ENCODE data around the gene ZMIZ1.
"Not testable (repeated sequence)": the region's sequence is repeated elsewhere in the genome, so short reads cannot be mapped to it uniquely, and the experiment has no call there.

The ZMIZ1 gene

DNA sequence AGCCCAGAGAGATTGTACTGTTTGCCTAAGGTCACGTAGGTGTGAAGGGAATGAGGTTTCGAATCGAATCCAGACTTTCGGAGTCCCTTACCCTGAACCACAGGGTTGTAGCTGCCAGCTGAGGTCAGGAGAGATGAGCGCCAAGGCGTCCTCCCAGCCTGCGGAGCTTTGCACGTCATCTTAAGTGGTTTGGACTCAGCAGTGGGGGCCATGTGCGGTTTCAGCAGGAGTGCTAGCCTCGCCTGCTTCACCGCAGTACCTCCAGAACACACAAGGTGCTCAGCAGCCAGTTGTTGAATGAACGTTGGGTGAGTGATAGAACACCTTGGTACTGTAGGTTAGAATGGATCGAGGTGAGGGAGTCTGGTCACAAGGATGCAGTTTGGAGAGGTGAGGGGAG is 203.6 kb downstream of the ZMIZ1 start:
- Histone ChIP-seq H3K36me3 (ENCODE audit: insufficient read depth, low read length) (peaks cover 1% of the 10 kb centered on the region), H3K9me3 (ENCODE audit: control insufficient read depth, insufficient read depth, low read length) (no peaks in the 10 kb centered on the region), H3K9ac (ENCODE audit: low read depth, low read length) (no peak overlapping the region), H3K4me1 (ENCODE audit: insufficient read depth, low read length) (0 out of 2 replicates have a peak, but pooled peaks cover 2% of the 10 kb centered on the region)

- Histone ChIP-seq H3K36me3 (ENCODE audit: insufficient read depth, low read length) (peaks cover 4% of the 10 kb centered on the region; the same call in 1 of the 2 replicates), H3K9ac (ENCODE audit: low read depth, low read length) (no peak overlapping the region), H3K4me1 (ENCODE audit: insufficient read depth, low read length) (0 out of 2 replicates have a peak, but pooled peaks cover 2% of the 10 kb centered on the region), H3K9me3 (ENCODE audit: control insufficient read depth, insufficient read depth, low read length) (no peaks in the 10 kb centered on the region)
Measured at GRCh38 chr10:79273604-79274003, 204.8 kb downstream of the ZMIZ1 start.

DNA sequence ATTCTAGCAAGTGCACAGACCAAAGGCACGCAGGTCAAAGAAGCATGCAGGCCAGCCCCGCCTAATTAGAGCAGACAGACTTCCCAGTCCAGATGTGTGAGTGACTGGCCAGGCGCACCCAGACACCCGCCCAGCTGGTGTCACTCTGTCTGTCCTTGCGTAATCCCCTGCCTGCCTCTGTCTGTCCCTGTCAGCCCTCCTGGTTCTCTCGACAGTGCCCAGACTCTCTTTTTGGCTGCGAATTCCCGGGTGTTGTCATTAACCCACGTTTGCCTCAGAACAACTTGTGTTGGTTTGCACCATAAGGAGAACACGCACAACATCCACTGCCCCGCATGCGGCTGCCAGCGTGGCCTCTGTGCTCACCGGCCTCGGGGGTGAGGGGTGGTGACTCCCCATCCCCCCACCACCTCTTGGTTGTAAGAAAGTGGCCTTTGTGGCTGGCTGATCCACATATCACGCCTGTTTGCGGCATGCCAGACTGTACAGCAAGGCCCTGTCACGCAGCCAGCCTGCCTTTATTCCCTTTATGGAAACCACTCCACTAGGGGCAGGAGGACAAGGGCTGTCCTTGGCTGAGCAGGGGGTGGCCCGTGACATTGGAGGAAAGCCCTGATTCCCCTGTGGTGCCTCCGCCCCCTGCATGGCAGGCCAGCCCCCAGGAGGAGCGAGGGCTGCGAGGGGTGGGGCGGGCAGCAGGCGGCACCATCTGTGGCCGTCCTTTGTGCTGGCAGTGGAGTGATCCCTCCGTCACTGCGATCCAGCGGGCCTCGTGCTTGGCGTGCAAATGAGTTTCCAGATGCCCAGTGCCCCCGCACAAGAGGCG is 205.7 kb downstream of the ZMIZ1 start:
- peaks cover 4% of the 10 kb centered on the region; the same call in 1 of the 2 replicates for H3K36me3 ChIP-seq (ENCODE audit: insufficient read depth, low read length)
- H3K9ac ChIP-seq (ENCODE audit: low read depth, low read length), result no peak overlapping the region
- H3K9me3 ChIP-seq (ENCODE audit: control insufficient read depth, insufficient read depth, low read length), result no peaks in the 10 kb centered on the region
- 0 out of 2 replicates have a peak, but pooled peaks cover 2% of the 10 kb centered on the region for H3K4me1 ChIP-seq (ENCODE audit: insufficient read depth, low read length)

GRCh38 chr10:79275105-79275430 is 206.3 kb downstream of the ZMIZ1 start:
- Histone ChIP-seq H3K4me1 (ENCODE audit: insufficient read depth, low read length) (0 out of 2 replicates have a peak, but pooled peaks cover 2% of the 10 kb centered on the region), H3K9me3 (ENCODE audit: control insufficient read depth, insufficient read depth, low read length) (no peaks in the 10 kb centered on the region), H3K36me3 (ENCODE audit: insufficient read depth, low read length) (peaks cover 4% of the 10 kb centered on the region; the same call in 1 of the 2 replicates), H3K9ac (ENCODE audit: low read depth, low read length) (no peak overlapping the region)

GRCh38 chr10:79275431-79275851 is 206.7 kb downstream of the ZMIZ1 start:
- Histone ChIP-seq H3K9ac (ENCODE audit: low read depth, low read length) (no peak overlapping the region), H3K9me3 (ENCODE audit: control insufficient read depth, insufficient read depth, low read length) (no peaks in the 10 kb centered on the region), H3K4me1 (ENCODE audit: insufficient read depth, low read length) (0 out of 2 replicates have a peak, but pooled peaks cover 2% of the 10 kb centered on the region), H3K36me3 (ENCODE audit: insufficient read depth, low read length) (peaks cover 4% of the 10 kb centered on the region; the same call in 1 of the 2 replicates)

DNA sequence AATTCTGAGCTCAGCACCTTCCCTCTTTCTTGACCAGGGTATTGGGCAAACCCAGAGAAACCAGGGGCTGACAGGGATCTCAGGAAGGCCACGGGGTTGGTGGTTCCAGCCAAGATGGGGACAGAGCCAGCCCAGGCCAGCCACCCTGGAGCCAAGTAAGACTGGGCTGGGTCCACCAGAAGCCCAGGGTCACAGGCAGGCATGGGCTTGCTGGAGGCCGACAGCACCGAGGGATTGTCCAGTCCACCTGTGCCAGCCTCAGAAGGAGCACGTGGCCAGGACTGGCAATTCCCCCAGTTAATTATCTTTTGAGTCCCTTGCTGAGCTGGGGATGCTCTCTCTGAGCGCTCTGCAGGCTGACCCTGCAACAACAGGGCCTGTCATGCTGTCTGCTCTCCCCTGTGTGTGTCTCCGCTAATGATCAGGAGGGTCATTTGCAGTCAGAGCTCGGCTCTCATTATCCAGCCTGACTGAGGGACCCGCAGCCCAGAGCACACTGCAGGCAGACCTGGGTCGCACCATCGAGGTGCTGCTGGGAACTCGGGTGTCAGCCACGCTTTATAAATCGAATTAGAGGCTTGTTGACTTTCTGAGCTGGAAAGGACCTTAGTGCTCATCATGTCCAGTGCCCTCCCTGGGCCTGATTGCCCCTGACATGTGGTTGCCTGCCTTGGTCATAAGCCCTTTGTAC is 209.0 kb downstream of the ZMIZ1 start:
- H3K9me3 ChIP-seq (ENCODE audit: control insufficient read depth, insufficient read depth, low read length), result no peaks in the 10 kb centered on the region
- no peak overlapping the region for H3K9ac ChIP-seq (ENCODE audit: low read depth, low read length)
- peaks cover 4% of the 10 kb centered on the region; the same call in 1 of the 2 replicates for H3K36me3 ChIP-seq (ENCODE audit: insufficient read depth, low read length)
- H3K4me1 ChIP-seq (ENCODE audit: insufficient read depth, low read length), result 0 out of 2 replicates have a peak, but pooled peaks cover 2% of the 10 kb centered on the region

- H3K4me1 ChIP-seq (ENCODE audit: insufficient read depth, low read length); H3K36me3 ChIP-seq (ENCODE audit: insufficient read depth, low read length); H3K9ac ChIP-seq (ENCODE audit: low read depth, low read length); H3K9me3 ChIP-seq (ENCODE audit: control insufficient read depth, insufficient read depth, low read length): not testable (repeated sequence)
Measured at GRCh38 chr10:79279047-79279446, 210.3 kb downstream of the ZMIZ1 start.

GRCh38 chr10:79280956-79281355 is 212.2 kb downstream of the ZMIZ1 start:
- H3K36me3 ChIP-seq (ENCODE audit: insufficient read depth, low read length), result peaks cover 4% of the 10 kb centered on the region; the same call in 1 of the 2 replicates
- no peak overlapping the region for H3K9ac ChIP-seq (ENCODE audit: low read depth, low read length)
- no peaks in the 10 kb centered on the region for H3K4me1 ChIP-seq (ENCODE audit: insufficient read depth, low read length)
- no peaks in the 10 kb centered on the region for H3K9me3 ChIP-seq (ENCODE audit: control insufficient read depth, insufficient read depth, low read length)

GRCh38 chr10:79282388-79282787 is 213.6 kb downstream of the ZMIZ1 start:
- Histone ChIP-seq H3K36me3 (ENCODE audit: insufficient read depth, low read length) (peaks cover 4% of the 10 kb centered on the region; the same call in 1 of the 2 replicates), H3K9me3 (ENCODE audit: control insufficient read depth, insufficient read depth, low read length) (no peaks in the 10 kb centered on the region), H3K4me1 (ENCODE audit: insufficient read depth, low read length) (no peaks in the 10 kb centered on the region), H3K9ac (ENCODE audit: low read depth, low read length) (no peak overlapping the region)

DNA sequence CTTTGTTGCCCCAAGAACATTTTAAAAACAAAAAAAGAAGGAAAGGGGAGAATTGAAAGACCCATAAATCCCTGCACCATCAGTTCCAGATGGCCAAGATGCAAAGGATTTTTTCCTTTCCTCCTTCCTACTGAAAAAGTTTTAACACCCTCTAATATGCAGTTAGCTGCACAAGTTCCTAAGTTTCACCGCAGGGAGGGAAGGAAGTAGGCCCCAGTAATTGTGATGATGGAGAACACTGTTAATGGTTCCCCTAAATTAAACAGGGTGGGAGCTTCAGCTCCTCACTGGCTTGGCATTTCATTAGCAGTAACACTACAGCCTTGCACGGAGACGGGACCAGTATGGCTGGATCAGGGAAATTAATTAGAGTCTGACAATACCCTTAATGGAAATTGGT is 214.8 kb downstream of the ZMIZ1 start:
- H3K4me1 ChIP-seq (ENCODE audit: insufficient read depth, low read length), result no peaks in the 10 kb centered on the region
- no peak overlapping the region for H3K9ac ChIP-seq (ENCODE audit: low read depth, low read length)
- no peaks in the 10 kb centered on the region for H3K9me3 ChIP-seq (ENCODE audit: control insufficient read depth, insufficient read depth, low read length)
- peaks cover 6% of the 10 kb centered on the region; the same call in 1 of the 2 replicates for H3K36me3 ChIP-seq (ENCODE audit: insufficient read depth, low read length)

DNA sequence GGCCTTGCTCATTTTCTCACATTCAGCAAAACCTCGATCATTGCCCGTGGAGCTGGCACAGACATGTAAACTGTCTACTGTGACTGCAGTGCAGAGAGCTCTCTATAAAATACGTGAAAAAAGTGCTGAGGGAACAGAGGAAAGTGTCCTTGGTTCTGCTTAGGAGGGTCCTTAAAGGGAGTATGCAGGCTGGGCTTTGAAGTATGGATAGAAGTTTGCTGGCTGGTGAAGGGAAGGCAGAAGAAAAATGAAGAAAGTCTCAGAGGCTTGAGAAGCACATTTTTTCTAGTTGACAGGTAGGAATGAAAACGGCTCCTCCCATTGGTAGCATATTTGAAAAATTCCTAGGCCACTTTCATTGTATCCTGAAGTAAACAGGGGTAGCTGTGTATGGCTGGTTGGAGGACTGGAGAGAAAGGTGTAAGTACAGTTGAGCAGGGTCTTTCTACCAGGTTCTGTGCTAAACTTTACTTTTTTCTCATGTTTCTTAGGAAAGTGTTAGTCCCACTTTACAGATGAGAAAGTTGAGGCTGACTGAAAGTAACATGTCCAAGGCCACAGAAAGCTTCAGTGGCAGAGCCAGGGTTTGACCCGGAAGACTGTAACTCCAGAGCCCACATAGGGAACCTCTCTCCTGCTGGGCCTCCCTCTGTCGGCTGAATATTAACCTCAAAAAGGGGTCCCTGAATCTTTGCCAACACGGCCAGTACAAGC is 215.5 kb downstream of the ZMIZ1 start:
- Histone ChIP-seq H3K36me3 (ENCODE audit: insufficient read depth, low read length) (peaks cover 11% of the 10 kb centered on the region; the same call in 1 of the 2 replicates), H3K9me3 (ENCODE audit: control insufficient read depth, insufficient read depth, low read length) (no peaks in the 10 kb centered on the region), H3K9ac (ENCODE audit: low read depth, low read length) (no peak overlapping the region), H3K4me1 (ENCODE audit: insufficient read depth, low read length) (no peaks in the 10 kb centered on the region)

GRCh38 chr10:79285315-79286197 is 216.8 kb downstream of the ZMIZ1 start:
- Histone ChIP-seq H3K9me3 (ENCODE audit: control insufficient read depth, insufficient read depth, low read length) (no peaks in the 10 kb centered on the region), H3K9ac (ENCODE audit: low read depth, low read length) (no peak overlapping the region), H3K4me1 (ENCODE audit: insufficient read depth, low read length) (no peaks in the 10 kb centered on the region), H3K36me3 (ENCODE audit: insufficient read depth, low read length) (peaks cover 11% of the 10 kb centered on the region; the same call in 1 of the 2 replicates)

GRCh38 chr10:79286318-79286951 is 217.7 kb downstream of the ZMIZ1 start:
- H3K9ac ChIP-seq (ENCODE audit: low read depth, low read length), result no peak overlapping the region
- no peaks in the 10 kb centered on the region for H3K9me3 ChIP-seq (ENCODE audit: control insufficient read depth, insufficient read depth, low read length)
- peaks cover 11% of the 10 kb centered on the region; the same call in 1 of the 2 replicates for H3K36me3 ChIP-seq (ENCODE audit: insufficient read depth, low read length)
- H3K4me1 ChIP-seq (ENCODE audit: insufficient read depth, low read length), result no peaks in the 10 kb centered on the region

Data from ES-I3 (cell line).